WTC11 (cell line): ENCODE data around the gene COX6B1. TPM values are rescaled to one million over a fixed set of nuclear protein-coding genes. Genes with fewer than 3 reads are reported as not detected.
A peak's percentile ranks its signal among the peaks of the same experiment; 100 is the strongest.

Experiments used
- ATAC-seq: fragments of 200-7000 bp; cut with Tn5 transposase; 2 replicates; pipeline ENCODE4 v1.10.0; 2021; ENCODE audit warnings: mild to moderate bottlenecking, moderate library complexity
- CTCF ChIA-PET: fragments of 300-600 bp; sonication (Branson Sonifier 250); formaldehyde crosslinking; loops from one replicate; lab custom pipeline; 2021; ENCODE audit warnings: antibody characterized with exemption; lab: Charles Lee
- POLR2A ChIA-PET: fragments of 350-600 bp; sonication (Branson Sonifier 250); formaldehyde crosslinking; loops from one replicate; lab custom pipeline; 2021; ENCODE audit warnings: antibody characterized with exemption; lab: Charles Lee
- DNase-seq: peaks from one replicate; pipeline ENCODE4 v3.0.0; 2021; ENCODE audit warnings: low spot score
- H3K27ac Mint-ChIP-seq: 2 replicates; pipeline ENCODE4 v1.8.0; 2021; ENCODE audit warnings: mixed read lengths
- H3K27me3 Mint-ChIP-seq: 2 replicates; pipeline ENCODE4 v1.8.0; 2021; ENCODE audit warnings: low read depth, mild to moderate bottlenecking, moderate library complexity, mixed read lengths
- H3K36me3 Mint-ChIP-seq: 2 replicates; pipeline ENCODE4 v1.8.0; 2021; ENCODE audit warnings: mixed read lengths
- H3K4me1 Mint-ChIP-seq: 2 replicates; pipeline ENCODE4 v1.8.0; 2022; ENCODE audit warnings: mixed read lengths
- H3K4me3 Mint-ChIP-seq: 2 replicates; pipeline ENCODE4 v1.8.0; 2021; ENCODE audit warnings: mild to moderate bottlenecking, moderate library complexity, mixed read lengths
- H3K9me3 Mint-ChIP-seq: 2 replicates; pipeline ENCODE4 v1.8.0; 2021; ENCODE audit warnings: mixed read lengths
- CBFB ChIP-seq: sonication (generic); formaldehyde crosslinking; IDR thresholded peaks from 2 replicates; pipeline ENCODE4 v1.8.1; 2022; ENCODE audit warnings: mild to moderate bottlenecking, low read depth, missing genetic modification reagents
- CDX4 ChIP-seq: fragments of 250-450 bp; sonication (Bioruptor Pico); IDR thresholded peaks from 2 replicates; pipeline ENCODE4 v1.9.0; 2021; ENCODE audit warnings: moderate library complexity, mild to moderate bottlenecking, inconsistent platforms, borderline replicate concordance
- CREM ChIP-seq: sonication (generic); formaldehyde crosslinking; IDR thresholded peaks from 2 replicates; pipeline ENCODE4 v1.8.1; 2022; ENCODE audit warnings: mild to moderate bottlenecking, missing genetic modification reagents, moderate library complexity
- E2F4 ChIP-seq: sonication (generic); formaldehyde crosslinking; IDR thresholded peaks from 2 replicates; pipeline ENCODE4 v1.8.1; 2022; ENCODE audit warnings: low read depth, mild to moderate bottlenecking, moderate library complexity, missing genetic modification reagents, borderline replicate concordance
- ELF4 ChIP-seq: sonication (generic); formaldehyde crosslinking; IDR thresholded peaks from 2 replicates; pipeline ENCODE4 v1.8.1; 2022; ENCODE audit warnings: low read depth, mild to moderate bottlenecking, moderate library complexity, missing genetic modification reagents
- GRHL2 ChIP-seq: fragments of 250-450 bp; sonication (Bioruptor Pico); IDR thresholded peaks from 2 replicates; pipeline ENCODE4 v1.8.0; 2022; ENCODE audit warnings: mild to moderate bottlenecking, moderate library complexity; ENCODE audit not compliant: insufficient replicate concordance, severe bottlenecking
- JAZF1 ChIP-seq: fragments of 250-450 bp; sonication (Bioruptor Pico); IDR thresholded peaks from 2 replicates; pipeline ENCODE4 v1.9.0; 2021; ENCODE audit warnings: moderate library complexity, mild to moderate bottlenecking, inconsistent platforms
- NFYB ChIP-seq: sonication (generic); formaldehyde crosslinking; conservative IDR thresholded peaks from 2 replicates; pipeline ENCODE4 v1.8.0; 2022; ENCODE audit warnings: low read depth, missing genetic modification reagents
- NR1H2 ChIP-seq: sonication (generic); formaldehyde crosslinking; IDR thresholded peaks from 2 replicates; pipeline ENCODE4 v1.9.0; 2021; ENCODE audit warnings: mild to moderate bottlenecking, moderate library complexity, missing genetic modification reagents
- NR2C2 ChIP-seq: sonication (generic); formaldehyde crosslinking; IDR thresholded peaks from 2 replicates; pipeline ENCODE4 v1.8.0; 2022; ENCODE audit warnings: mild to moderate bottlenecking, missing genetic modification reagents
- SMAD4 ChIP-seq: sonication (generic); formaldehyde crosslinking; IDR thresholded peaks from 2 replicates; pipeline ENCODE4 v1.8.0; 2022; ENCODE audit warnings: mild to moderate bottlenecking, missing genetic modification reagents
- SP1 ChIP-seq: sonication (generic); formaldehyde crosslinking; conservative IDR thresholded peaks from 2 replicates; pipeline ENCODE4 v1.8.1; 2022; ENCODE audit warnings: missing genetic modification reagents
- TP53 ChIP-seq: sonication (generic); formaldehyde crosslinking; IDR thresholded peaks from 2 replicates; pipeline ENCODE4 v1.8.1; 2023; ENCODE audit warnings: mild to moderate bottlenecking, missing genetic modification reagents
- ZBTB21 ChIP-seq: sonication (generic); formaldehyde crosslinking; IDR thresholded peaks from 2 replicates; pipeline ENCODE4 v1.8.1; 2023; ENCODE audit warnings: mild to moderate bottlenecking, missing genetic modification reagents, borderline replicate concordance
- ZNF138 ChIP-seq: sonication (generic); formaldehyde crosslinking; conservative IDR thresholded peaks from 2 replicates; pipeline ENCODE4 v1.8.1; 2022; ENCODE audit warnings: mild to moderate bottlenecking, moderate library complexity, missing genetic modification reagents
- ZNF317 ChIP-seq: sonication (generic); formaldehyde crosslinking; IDR thresholded peaks from 2 replicates; pipeline ENCODE4 v1.8.1; 2023; ENCODE audit warnings: low read depth, mild to moderate bottlenecking, moderate library complexity, missing genetic modification reagents, borderline replicate concordance
- ZNF671 ChIP-seq: fragments of 250-450 bp; sonication (Bioruptor Pico); IDR thresholded peaks from 2 replicates; pipeline ENCODE4 v1.8.0; 2021; ENCODE audit warnings: mild to moderate bottlenecking
- total RNA-seq: library from RNA; stranded (reverse); gene quantifications from 3 replicates; pipeline ENCODE4 v1.2.3, GENCODE V29; 2021
- TF ChIP-seq, protein P1 (sequence below): sonication (generic); formaldehyde crosslinking; IDR thresholded peaks from 2 replicates; pipeline ENCODE4 v1.8.0; 2022; ENCODE audit warnings: mild to moderate bottlenecking, missing genetic modification reagents
- TF ChIP-seq, protein P2 (sequence below): sonication (generic); formaldehyde crosslinking; IDR thresholded peaks from 2 replicates; pipeline ENCODE4 v1.8.0; 2022; ENCODE audit warnings: mild to moderate bottlenecking, missing genetic modification reagents
- TF ChIP-seq, protein P3 (sequence below): fragments of 250-450 bp; sonication (Bioruptor Pico); conservative IDR thresholded peaks from 2 replicates; pipeline ENCODE4 v1.9.0; 2021; ENCODE audit warnings: mild to moderate bottlenecking
- TF ChIP-seq, protein P4 (sequence below): sonication (generic); formaldehyde crosslinking; IDR thresholded peaks from 2 replicates; pipeline ENCODE4 v1.8.0; 2022; ENCODE audit warnings: mild to moderate bottlenecking, missing genetic modification reagents

The COX6B1 gene
- total RNA-seq, 1 experiment from 2014 or later: 536 TPM

GRCh38 chr19:35695895-35696422 is 47.8 kb downstream of the COX6B1 start:
- ATAC-seq (no peak), DNase-seq (no peak)
- Mint-ChIP-seq H3K9me3 (peaks cover 4% of the 10 kb centered on the region; the same call in 1 of the 2 replicates), H3K27ac (no peak overlapping the region), H3K4me3 (no peak overlapping the region), H3K27me3 (peaks cover 11% of the 10 kb centered on the region), H3K4me1 (no peaks in the 10 kb centered on the region; the same call in 1 of the 2 replicates), H3K36me3 (no peaks in the 10 kb centered on the region)
- TF ChIP-seq NR2C2 (CRISPR knock-in tag) (no peak), CBFB (no peak), NR1H2 (CRISPR knock-in tag) (no peak), ZNF317 (CRISPR knock-in tag) (no peak)
- ChIA-PET CTCF (interaction anchor here (1.1 to 1.7 kb wide), 3 partner anchors 11 to 235 kb away, joined by 3 to 6 read pairs (median 3); no protein-coding TSS in a partner anchor), POLR2A (no interaction called here)

- POLR2A ChIA-PET: no interaction called here
- Mint-ChIP-seq H3K27me3 (peaks cover 11% of the 10 kb centered on the region), H3K4me3 (no peak overlapping the region), H3K9me3 (peaks cover 4% of the 10 kb centered on the region; the same call in 1 of the 2 replicates)
- CTCF ChIA-PET: interaction anchor here (0.6 to 1.7 kb wide), 5 partner anchors 10 to 234 kb away, joined by 3 to 6 read pairs (median 3); no protein-coding TSS in a partner anchor
- DNase-seq (no peak), ATAC-seq (no peak)
- TF ChIP-seq JAZF1 (CRISPR knock-in tag): no peak
- no peak for TF ChIP-seq NR2C2 (CRISPR knock-in tag)
- no peak for TF ChIP-seq NR1H2 (CRISPR knock-in tag)
- no peak for TF ChIP-seq GRHL2 (CRISPR knock-in tag)
- no peak for TF ChIP-seq ZNF671 (CRISPR knock-in tag)
- TF ChIP-seq, all 79 proteins: peak for 0
- H3K27ac Mint-ChIP-seq: no peak overlapping the region
- no peaks in the 10 kb centered on the region for H3K36me3 Mint-ChIP-seq
- no peaks in the 10 kb centered on the region; the same call in 1 of the 2 replicates for H3K4me1 Mint-ChIP-seq
These were observed 48.7 kb downstream of the COX6B1 start for GRCh38 chr19:35696835-35697234.

DNA sequence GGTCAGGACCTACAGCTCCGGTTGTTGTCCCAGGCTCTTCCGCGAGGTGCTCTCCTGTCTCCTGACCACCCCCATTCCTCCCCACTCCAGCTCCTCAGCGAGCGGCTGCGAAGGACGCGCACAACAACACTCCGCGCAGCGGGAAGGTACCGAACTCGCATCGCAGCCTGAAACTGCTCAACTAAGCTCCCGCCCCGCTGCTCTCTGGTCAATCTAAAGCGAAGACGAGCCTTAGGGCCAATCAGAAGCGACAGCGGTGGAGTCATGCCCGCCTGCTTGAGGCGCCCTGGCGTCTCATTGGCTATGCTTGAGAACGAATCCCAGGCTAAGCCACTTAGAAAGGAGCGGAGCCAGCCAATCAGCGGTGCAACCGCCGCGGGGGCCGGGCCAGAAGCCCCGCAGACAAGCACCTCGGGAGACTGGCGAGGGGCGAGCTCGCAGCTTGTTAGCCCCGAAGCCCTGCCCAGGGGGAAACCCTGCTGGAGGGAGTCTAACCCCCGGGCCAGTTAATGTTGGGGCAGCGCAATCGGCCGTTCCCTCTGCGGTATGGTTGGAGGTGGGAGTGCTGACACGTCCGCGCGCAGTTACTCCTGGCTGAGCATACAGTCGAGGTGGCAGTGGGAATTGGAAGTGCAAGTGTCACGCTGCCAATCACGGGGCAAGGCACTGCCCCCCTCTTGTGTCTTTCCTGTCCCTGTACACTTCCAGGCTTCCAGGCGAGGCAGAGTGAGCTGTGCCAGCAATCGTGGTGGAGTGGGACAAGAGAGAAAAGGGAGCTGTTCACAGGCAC is 54.3 kb downstream of the COX6B1 start:
- Mint-ChIP-seq H3K4me1 (no peaks in the 10 kb centered on the region; the same call in 1 of the 2 replicates), H3K27me3 (peaks cover 44% of the 10 kb centered on the region), H3K27ac (peak overlapping the region; percentile 98), H3K36me3 (no peaks in the 10 kb centered on the region), H3K9me3 (peaks cover 5% of the 10 kb centered on the region), H3K4me3 (peak overlapping the region; percentile 85)
- POLR2A ChIA-PET: interaction anchor here (0.5 to 3.1 kb wide), 9 partner anchors 11 to 468 kb away, joined by 3 to 14 read pairs (median 4); no protein-coding TSS in a partner anchor
- ATAC-seq (peak; percentile 96), DNase-seq (peak; percentile 96)
- CTCF ChIA-PET: interaction anchor here (0.9 to 2.8 kb wide), 19 partner anchors 8 to 350 kb away, joined by 3 to 16 read pairs (median 5); partner anchors contain the start of genes COX6B1, LIN37, PSENEN and U2AF1L4
- TF ChIP-seq ZBTB21: no peak
- no peak for TF ChIP-seq CDX4 (CRISPR knock-in tag)
- TF ChIP-seq, protein P1, sequence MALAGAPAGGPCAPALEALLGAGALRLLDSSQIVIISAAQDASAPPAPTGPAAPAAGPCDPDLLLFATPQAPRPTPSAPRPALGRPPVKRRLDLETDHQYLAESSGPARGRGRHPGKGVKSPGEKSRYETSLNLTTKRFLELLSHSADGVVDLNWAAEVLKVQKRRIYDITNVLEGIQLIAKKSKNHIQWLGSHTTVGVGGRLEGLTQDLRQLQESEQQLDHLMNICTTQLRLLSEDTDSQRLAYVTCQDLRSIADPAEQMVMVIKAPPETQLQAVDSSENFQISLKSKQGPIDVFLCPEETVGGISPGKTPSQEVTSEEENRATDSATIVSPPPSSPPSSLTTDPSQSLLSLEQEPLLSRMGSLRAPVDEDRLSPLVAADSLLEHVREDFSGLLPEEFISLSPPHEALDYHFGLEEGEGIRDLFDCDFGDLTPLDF (CRISPR knock-in tag): no peak
- TF ChIP-seq ELF4: no peak
- TF ChIP-seq, protein P2, sequence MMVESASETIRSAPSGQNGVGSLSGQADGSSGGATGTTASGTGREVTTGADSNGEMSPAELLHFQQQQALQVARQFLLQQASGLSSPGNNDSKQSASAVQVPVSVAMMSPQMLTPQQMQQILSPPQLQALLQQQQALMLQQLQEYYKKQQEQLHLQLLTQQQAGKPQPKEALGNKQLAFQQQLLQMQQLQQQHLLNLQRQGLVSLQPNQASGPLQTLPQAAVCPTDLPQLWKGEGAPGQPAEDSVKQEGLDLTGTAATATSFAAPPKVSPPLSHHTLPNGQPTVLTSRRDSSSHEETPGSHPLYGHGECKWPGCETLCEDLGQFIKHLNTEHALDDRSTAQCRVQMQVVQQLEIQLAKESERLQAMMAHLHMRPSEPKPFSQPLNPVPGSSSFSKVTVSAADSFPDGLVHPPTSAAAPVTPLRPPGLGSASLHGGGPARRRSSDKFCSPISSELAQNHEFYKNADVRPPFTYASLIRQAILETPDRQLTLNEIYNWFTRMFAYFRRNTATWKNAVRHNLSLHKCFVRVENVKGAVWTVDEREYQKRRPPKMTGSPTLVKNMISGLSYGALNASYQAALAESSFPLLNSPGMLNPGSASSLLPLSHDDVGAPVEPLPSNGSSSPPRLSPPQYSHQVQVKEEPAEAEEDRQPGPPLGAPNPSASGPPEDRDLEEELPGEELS (CRISPR knock-in tag): no peak
- TF ChIP-seq, protein P3, sequence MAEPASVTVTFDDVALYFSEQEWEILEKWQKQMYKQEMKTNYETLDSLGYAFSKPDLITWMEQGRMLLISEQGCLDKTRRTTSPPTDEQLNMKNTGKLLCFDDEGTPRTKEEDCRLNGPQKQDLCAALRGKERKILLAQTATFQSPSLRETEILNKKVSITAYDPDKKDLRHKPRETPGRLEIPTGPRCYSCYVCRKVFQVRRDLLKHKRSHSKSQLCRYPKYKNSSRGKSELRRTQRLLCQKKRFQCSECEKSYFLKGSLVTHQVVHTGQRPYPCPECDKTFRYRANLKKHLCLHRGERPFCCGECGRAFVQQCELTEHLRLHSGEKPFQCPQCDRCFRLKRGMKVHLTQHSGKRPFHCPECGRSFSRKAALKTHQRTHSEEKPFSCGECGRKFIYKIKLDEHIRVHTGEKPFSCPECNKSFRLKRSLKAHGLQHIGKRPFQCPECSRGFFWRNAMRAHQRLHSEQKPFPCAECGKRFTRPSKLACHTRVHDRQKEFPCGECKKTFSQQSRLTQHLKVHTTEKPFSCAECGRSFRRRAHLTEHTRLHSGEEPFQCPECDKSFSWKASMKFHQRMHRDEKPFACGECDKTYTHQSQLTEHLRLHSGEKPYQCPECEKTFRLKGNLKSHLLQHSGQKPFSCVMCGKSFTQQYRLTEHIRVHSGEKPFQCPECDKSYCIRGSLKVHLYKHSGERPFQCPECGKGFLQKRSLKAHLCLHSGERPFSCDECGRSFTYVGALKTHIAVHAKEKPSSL (CRISPR knock-in tag): no peak
- TF ChIP-seq TP53: no peak
- no peak for TF ChIP-seq SMAD4
- 0 out of 2 replicates have a peak, but pooled peaks have one; percentile 53 for TF ChIP-seq CREM (CRISPR knock-in tag)
- no peak for TF ChIP-seq ZNF138
- peak; percentile 100 for TF ChIP-seq NFYB
- TF ChIP-seq, protein P4, sequence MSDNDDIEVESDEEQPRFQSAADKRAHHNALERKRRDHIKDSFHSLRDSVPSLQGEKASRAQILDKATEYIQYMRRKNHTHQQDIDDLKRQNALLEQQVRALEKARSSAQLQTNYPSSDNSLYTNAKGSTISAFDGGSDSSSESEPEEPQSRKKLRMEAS (CRISPR knock-in tag): peak; percentile 46
- peak; percentile 69 for TF ChIP-seq SP1 (CRISPR knock-in tag)
- TF ChIP-seq E2F4 (CRISPR knock-in tag): no peak
